MM.1S (cell line): ENCODE results near the gene PIAS4.

Experiments
- DNase-seq: peaks from one replicate; pipeline ENCODE4 v3.0.0-alpha.2; 2015
- H2AFZ ChIP-seq: fragments of 300-600 bp; sonication (generic); 2 replicates; pipeline ENCODE4 v1.6.0; 2016; ENCODE audit warnings: antibody characterized with exemption, low read length
- H3F3A ChIP-seq: fragments of 300-600 bp; sonication (generic); 2 replicates; pipeline ENCODE4 v1.6.1; 2016; ENCODE audit warnings: mild to moderate bottlenecking, antibody characterized with exemption, low read length, moderate library complexity, mixed read lengths; ENCODE audit not compliant: insufficient read depth
- H3K27ac ChIP-seq: fragments of 300-600 bp; sonication (generic); 2 replicates; pipeline ENCODE4 v1.5.1; 2016; ENCODE audit warnings: mild to moderate bottlenecking, low read length
- H3K27me3 ChIP-seq: fragments of 300-600 bp; sonication (generic); replicated peaks from 2 replicates; pipeline ENCODE4 v1.6.0; 2016; ENCODE audit warnings: low read length; ENCODE audit not compliant: insufficient read depth
- H3K36me3 ChIP-seq: fragments of 300-600 bp; sonication (generic); replicated peaks from 2 replicates; pipeline ENCODE4 v1.6.1; 2016; ENCODE audit warnings: mild to moderate bottlenecking, low read length, mixed read lengths; ENCODE audit not compliant: insufficient read depth
- H3K4me1 ChIP-seq: fragments of 300-600 bp; sonication (generic); 2 replicates; pipeline ENCODE4 v1.6.1; 2016; ENCODE audit warnings: low read length, mixed read lengths
- H3K4me2 ChIP-seq: fragments of 300-600 bp; sonication (generic); 2 replicates; pipeline ENCODE4 v1.6.0; 2016; ENCODE audit warnings: low read depth, low read length
- H3K4me3 ChIP-seq: fragments of 300-600 bp; sonication (generic); 2 replicates; pipeline ENCODE4 v1.5.1; 2016; ENCODE audit warnings: low read length, mixed read lengths
- H3K79me2 ChIP-seq: fragments of 300-600 bp; sonication (generic); 2 replicates; pipeline ENCODE4 v1.6.1; 2016; ENCODE audit warnings: mixed run types, low read length, mixed read lengths
- H3K9ac ChIP-seq: fragments of 300-600 bp; sonication (generic); 2 replicates; pipeline ENCODE4 v1.6.1; 2016; ENCODE audit warnings: low read length, mixed read lengths
- H3K9me2 ChIP-seq: fragments of 300-600 bp; sonication (generic); replicated peaks from 2 replicates; pipeline ENCODE4 v1.6.1; 2016; ENCODE audit warnings: mild to moderate bottlenecking, low read length, mixed read lengths; ENCODE audit not compliant: insufficient read depth
- H3K9me3 ChIP-seq: fragments of 300-600 bp; sonication (generic); replicated peaks from 2 replicates; pipeline ENCODE4 v1.6.1; 2016; ENCODE audit warnings: mild to moderate bottlenecking, low read length, mixed read lengths; ENCODE audit not compliant: insufficient read depth
- H4K20me1 ChIP-seq: fragments of 300-600 bp; sonication (generic); 2 replicates; pipeline ENCODE4 v1.6.1; 2016; ENCODE audit warnings: mild to moderate bottlenecking, low read length, moderate library complexity, mixed read lengths; ENCODE audit not compliant: insufficient read depth
- EZH2 ChIP-seq: fragments of 300-600 bp; sonication (generic); optimal IDR thresholded peaks from 2 replicates; pipeline ENCODE3; 2017; ENCODE audit warnings: low read depth, mild to moderate bottlenecking, antibody characterized with exemption, low read length, mixed read lengths
- EZH2phosphoT487 ChIP-seq: fragments of 300-600 bp; sonication (generic); IDR thresholded peaks from 2 replicates; pipeline ENCODE4 v1.6.1; 2018; ENCODE audit warnings: antibody characterized with exemption, low read length
- TF ChIP-seq, protein P1 (sequence below): fragments of 300-600 bp; sonication (generic); IDR thresholded peaks from 2 replicates; pipeline ENCODE4 v1.5.1; 2016; ENCODE audit warnings: antibody characterized with exemption, low read length, mixed read lengths

PIAS4 gene

DNA sequence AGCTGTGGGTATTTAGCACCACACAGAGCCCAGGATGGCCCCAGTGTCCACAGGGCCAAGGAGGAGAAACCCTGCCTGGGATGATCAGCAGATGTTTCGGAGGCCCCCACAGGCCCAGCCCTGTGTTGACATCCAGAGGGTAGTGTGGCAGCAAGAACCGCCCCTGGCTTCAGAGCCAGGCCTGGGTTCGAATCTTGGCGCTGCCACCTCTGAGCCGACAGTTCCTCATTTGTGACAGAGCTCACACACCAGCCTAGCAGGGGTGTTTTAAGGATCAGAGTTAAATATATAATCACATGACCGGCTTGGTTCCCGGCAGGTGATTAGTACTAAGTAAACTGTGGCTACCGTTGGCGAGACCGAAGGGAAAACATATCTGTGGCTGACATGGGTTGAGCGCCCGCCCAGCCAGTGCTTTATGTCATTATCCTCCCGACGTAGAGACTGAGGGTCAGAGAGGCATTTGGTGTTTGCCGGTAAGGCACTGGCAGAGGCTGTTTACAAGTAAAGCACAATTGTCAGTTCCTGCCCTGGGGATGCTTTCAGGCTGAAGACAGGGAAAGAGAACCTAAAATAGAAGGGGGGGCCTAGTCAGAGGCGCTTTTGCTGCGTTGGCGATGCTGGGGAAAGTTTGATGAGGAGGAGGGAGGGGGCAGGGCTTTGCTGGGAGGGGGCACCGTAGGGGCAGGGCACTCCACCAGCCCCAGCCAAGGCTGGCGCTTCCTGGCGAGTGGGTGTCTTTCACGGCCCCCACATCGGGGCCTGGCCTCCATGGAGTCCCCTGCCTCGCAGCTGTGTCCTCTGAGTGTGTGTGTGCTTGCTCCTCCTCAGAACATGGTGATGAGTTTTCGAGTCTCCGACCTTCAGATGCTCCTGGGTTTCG is 4.8 kb downstream of the PIAS4 start:
- TF ChIP-seq, protein P1, sequence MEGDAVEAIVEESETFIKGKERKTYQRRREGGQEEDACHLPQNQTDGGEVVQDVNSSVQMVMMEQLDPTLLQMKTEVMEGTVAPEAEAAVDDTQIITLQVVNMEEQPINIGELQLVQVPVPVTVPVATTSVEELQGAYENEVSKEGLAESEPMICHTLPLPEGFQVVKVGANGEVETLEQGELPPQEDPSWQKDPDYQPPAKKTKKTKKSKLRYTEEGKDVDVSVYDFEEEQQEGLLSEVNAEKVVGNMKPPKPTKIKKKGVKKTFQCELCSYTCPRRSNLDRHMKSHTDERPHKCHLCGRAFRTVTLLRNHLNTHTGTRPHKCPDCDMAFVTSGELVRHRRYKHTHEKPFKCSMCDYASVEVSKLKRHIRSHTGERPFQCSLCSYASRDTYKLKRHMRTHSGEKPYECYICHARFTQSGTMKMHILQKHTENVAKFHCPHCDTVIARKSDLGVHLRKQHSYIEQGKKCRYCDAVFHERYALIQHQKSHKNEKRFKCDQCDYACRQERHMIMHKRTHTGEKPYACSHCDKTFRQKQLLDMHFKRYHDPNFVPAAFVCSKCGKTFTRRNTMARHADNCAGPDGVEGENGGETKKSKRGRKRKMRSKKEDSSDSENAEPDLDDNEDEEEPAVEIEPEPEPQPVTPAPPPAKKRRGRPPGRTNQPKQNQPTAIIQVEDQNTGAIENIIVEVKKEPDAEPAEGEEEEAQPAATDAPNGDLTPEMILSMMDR, result no peak
- no peak for TF ChIP-seq EZH2
- no peak for TF ChIP-seq EZH2phosphoT487
- Histone ChIP-seq H4K20me1 (0 out of 2 replicates have a peak, but pooled peaks cover 2% of the 10 kb centered on the region), H3K4me2 (no peak overlapping the region), H3K27me3 (no peaks in the 10 kb centered on the region), H3K79me2 (peaks cover 90% of the 10 kb centered on the region), H3K27ac (no peak overlapping the region), H3K9me3 (no peaks in the 10 kb centered on the region), H3K9ac (no peak overlapping the region), H3K36me3 (no peaks in the 10 kb centered on the region; the same call in 1 of the 2 replicates), H3K4me3 (no peak overlapping the region), H3F3A (no peaks in the 10 kb centered on the region), H2AFZ (no peak overlapping the region), H3K9me2 (no peaks in the 10 kb centered on the region), H3K4me1 (peaks cover 8% of the 10 kb centered on the region)
- no peak for DNase-seq

DNA sequence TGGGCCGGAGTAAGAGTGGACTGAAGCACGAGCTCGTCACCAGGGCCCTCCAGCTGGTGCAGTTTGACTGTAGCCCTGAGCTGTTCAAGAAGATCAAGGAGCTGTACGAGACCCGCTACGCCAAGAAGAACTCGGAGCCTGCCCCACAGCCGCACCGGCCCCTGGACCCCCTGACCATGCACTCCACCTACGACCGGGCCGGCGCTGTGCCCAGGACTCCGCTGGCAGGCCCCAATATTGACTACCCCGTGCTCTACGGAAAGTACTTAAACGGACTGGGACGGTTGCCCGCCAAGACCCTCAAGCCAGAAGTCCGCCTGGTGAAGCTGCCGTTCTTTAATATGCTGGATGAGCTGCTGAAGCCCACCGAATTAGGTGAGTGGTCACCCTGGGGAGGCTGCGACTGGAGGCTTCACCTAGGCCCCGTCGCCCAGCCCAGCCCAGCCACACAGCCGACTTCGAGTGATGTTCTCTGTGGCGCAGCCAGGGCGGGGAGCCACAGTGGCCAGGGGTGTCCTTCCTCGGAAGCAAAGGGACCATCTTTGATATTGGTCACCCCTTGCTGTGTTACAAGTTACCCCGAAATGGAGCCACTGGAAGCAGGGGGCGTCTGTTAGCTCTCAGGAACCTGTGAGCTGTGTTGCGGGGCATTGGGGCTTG is 5.6 kb downstream of the PIAS4 start:
- TF ChIP-seq EZH2 (no peak), EZH2phosphoT487 (no peak)
- TF ChIP-seq, protein P1, result no peak
- H2AFZ ChIP-seq, result no peak overlapping the region
- peaks cover 8% of the 10 kb centered on the region for H3K4me1 ChIP-seq
- H3K9me2 ChIP-seq, result no peaks in the 10 kb centered on the region
- no peak overlapping the region for H3K4me3 ChIP-seq
- H3K27ac ChIP-seq, result no peak overlapping the region
- H3K9ac ChIP-seq, result no peak overlapping the region
- H3K79me2 ChIP-seq, result peaks cover 95% of the 10 kb centered on the region
- DNase-seq, result no peak
- H3K27me3 ChIP-seq, result no peaks in the 10 kb centered on the region
- no peaks in the 10 kb centered on the region; the same call in 1 of the 2 replicates for H3K36me3 ChIP-seq
- no peaks in the 10 kb centered on the region for H3F3A ChIP-seq
- H3K4me2 ChIP-seq, result no peak overlapping the region
- H3K9me3 ChIP-seq, result no peaks in the 10 kb centered on the region
- 0 out of 2 replicates have a peak, but pooled peaks cover 3% of the 10 kb centered on the region for H4K20me1 ChIP-seq

GRCh38 chr19:4013886-4014540 is 6.5 kb downstream of the PIAS4 start:
- Histone ChIP-seq H3K4me3 (no peak overlapping the region), H3K4me1 (peaks cover 2% of the 10 kb centered on the region), H3K4me2 (no peak overlapping the region), H2AFZ (no peak overlapping the region), H3K9me3 (no peaks in the 10 kb centered on the region), H3K36me3 (no peaks in the 10 kb centered on the region; the same call in 1 of the 2 replicates), H3K9me2 (no peaks in the 10 kb centered on the region), H3K27me3 (no peaks in the 10 kb centered on the region), H3K27ac (no peak overlapping the region), H3K79me2 (peaks cover 95% of the 10 kb centered on the region), H3F3A (no peaks in the 10 kb centered on the region), H3K9ac (no peak overlapping the region), H4K20me1 (0 out of 2 replicates have a peak, but pooled peaks cover 3% of the 10 kb centered on the region)
- TF ChIP-seq, protein P1, result no peak
- TF ChIP-seq EZH2 (no peak), EZH2phosphoT487 (no peak)
- DNase-seq, result no peak
